Measurements from ENCODE around the gene TRIM24.

The TRIM24 gene

DNA sequence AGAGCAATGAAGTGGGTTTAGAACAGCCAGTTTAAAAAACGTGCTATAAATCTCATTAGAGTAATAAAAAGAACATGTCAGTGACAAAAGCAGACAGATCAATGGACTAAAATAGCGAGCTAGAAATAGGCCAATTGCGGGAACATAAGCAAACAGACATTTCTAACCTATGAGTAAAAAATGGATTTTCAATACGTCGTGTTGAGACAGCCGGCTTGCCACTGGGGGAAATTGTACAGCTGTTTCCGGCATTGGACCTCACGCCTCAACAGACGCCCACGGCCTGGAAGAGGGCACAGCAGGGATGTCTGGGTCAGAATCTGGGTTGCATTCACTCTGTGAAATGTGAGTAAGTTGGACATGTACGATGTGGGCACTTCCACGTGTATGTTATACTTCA, 148.2 kb downstream of the TRIM24 start:
- DNase-seq, result no peak
- TF ChIP-seq GATA1 (IDR thresholded peaks at IDR 0.05; ENCODE audit: low read depth, low read length), result no peak
- TF ChIP-seq POLR2A (IDR thresholded peaks at IDR 0.05; ENCODE audit: low read length), result no peak

DNA sequence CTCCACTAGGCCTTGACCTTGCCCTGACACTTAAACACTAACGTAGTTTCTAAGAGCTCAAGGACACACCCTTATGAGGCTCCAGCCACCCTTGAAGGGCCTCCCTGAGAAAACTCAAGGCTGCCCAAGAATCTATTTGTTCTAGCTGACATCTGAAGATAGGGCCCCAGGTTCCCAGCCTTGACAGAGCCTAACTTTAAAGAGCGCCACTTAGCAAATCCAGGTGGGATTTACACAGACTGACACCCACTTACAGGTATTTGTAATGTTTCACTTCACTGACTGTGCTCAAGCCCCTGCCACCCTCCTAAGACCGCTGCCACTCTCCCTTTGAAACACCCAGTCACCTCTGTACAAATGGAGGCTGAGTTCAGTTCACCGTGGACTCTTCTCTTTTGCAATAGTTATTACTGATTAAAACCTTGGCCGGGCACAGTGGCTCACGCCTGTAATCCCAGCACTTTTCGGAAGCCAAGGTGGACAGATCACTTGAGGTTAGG, 150.7 kb downstream of the TRIM24 start:
- peak; percentile 17 to 45 for DNase-seq
- no peak for TF ChIP-seq POLR2A (IDR thresholded peaks at IDR 0.05; ENCODE audit: low read length)
- no peak for TF ChIP-seq GATA1 (IDR thresholded peaks at IDR 0.05; ENCODE audit: low read depth, low read length)

DNA sequence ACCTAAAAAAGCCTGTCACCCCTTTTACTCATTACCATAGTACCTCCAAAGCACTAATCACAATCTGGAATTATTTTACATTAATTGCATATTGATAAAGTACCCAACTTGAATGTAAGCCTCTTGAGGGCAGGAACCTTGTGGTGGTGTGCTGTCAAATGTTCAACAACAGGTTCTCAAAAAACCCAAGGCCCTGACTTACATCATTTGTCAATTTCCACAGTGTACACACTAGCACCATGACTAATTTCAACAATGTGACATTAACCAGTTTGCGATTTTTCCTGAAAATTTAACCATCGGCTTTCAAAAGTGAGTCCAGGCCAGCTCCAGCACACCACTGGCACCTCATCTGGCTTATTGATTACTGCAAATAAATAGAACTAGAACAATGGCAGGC, 153.6 kb downstream of the TRIM24 start:
- no peak for TF ChIP-seq GATA1 (IDR thresholded peaks at IDR 0.05; ENCODE audit: low read depth, low read length)
- no peak for TF ChIP-seq POLR2A (IDR thresholded peaks at IDR 0.05; ENCODE audit: low read length)
- no peak for DNase-seq

DNA sequence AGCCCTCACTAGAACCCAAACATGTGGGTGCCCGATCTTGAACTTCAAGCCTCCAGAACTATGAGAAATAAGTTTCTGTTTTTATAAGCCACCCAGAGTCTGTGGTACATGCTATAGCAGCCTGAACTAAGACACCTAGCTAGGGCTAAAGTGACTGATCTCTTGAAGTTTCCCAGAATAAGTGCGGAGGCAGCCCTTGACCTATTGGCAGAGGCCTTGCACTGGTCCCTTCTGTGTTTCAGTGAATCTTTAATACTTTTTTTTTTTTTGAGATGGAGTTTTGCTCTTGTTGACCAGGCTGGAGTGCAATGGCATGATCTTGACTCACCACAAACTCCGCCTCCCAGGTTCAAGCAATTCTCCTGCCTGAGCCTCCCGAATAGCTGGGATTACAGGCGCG, 156.0 kb downstream of the TRIM24 start:
- TF ChIP-seq GATA1 (IDR thresholded peaks at IDR 0.05; ENCODE audit: low read depth, low read length), result no peak
- TF ChIP-seq POLR2A (IDR thresholded peaks at IDR 0.05; ENCODE audit: low read length), result no peak
- DNase-seq, result no peak

DNA sequence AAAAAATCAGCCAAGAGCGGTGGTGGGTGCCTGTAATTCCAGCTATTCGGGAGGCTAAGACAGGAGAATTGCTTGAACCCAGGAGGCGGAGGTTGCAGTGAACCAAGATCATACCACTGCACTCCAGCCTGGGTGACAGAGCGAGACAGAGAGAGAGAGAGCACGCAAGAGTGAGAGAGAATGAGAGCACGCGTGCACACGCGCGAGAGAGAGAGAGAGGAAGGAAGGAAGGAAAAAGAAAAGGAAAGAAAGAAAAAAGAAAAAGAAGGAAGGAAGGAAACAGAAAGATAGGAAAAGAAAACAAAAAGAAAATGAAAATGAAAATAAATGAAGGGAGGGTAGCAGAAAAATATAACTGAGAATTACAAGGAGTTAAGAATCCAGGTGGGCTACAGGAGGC, 158.4 kb downstream of the TRIM24 start:
- TF ChIP-seq GATA1 (IDR thresholded peaks at IDR 0.05; ENCODE audit: low read depth, low read length), result no peak
- TF ChIP-seq POLR2A (IDR thresholded peaks at IDR 0.05; ENCODE audit: low read length), result no peak
- no peak for DNase-seq

DNA sequence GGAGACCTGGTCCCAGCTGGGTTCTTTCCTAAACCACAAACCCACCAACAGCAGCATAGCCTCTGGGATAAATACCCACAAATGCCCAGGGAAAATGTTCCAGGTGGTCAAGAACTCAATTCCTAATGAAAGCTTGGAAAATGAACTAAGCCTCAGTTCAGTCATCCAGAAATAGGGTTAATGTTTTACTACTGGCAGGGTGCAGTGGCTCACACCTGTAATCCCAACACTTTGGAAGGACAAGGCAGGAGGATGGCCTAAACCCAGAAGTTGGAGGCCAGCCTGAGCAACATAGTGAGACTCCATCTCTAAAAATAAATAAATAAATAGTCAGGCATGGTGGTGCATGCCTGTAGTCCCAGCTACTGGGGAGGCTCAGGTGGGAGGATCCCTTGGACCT, 158.9 kb downstream of the TRIM24 start:
- TF ChIP-seq POLR2A (IDR thresholded peaks at IDR 0.05; ENCODE audit: low read length) (no peak), GATA1 (IDR thresholded peaks at IDR 0.05; ENCODE audit: low read depth, low read length) (no peak)
- DNase-seq, result no peak

DNA sequence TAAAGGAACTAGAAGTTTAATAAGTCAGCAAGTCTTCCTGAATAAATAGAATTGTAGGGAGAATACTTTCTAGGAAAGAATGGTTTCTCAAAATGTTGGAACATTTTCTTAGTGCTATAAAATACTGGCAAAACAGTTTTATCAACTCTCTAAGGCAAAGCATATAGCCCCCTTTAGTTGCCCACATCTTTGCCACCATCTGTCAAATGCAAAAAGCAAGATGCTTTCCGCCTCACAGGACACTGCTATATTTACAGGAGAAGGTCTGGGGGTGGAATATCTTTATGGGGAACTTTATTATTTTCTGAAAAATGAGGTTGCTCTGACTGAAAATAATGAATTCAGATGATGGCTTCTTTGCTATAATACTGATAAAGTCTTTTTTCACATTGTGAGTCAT, 162.8 kb downstream of the TRIM24 start:
- no peak for TF ChIP-seq POLR2A (IDR thresholded peaks at IDR 0.05; ENCODE audit: low read length)
- TF ChIP-seq GATA1 (IDR thresholded peaks at IDR 0.05; ENCODE audit: low read depth, low read length), result no peak
- no peak for DNase-seq

DNA sequence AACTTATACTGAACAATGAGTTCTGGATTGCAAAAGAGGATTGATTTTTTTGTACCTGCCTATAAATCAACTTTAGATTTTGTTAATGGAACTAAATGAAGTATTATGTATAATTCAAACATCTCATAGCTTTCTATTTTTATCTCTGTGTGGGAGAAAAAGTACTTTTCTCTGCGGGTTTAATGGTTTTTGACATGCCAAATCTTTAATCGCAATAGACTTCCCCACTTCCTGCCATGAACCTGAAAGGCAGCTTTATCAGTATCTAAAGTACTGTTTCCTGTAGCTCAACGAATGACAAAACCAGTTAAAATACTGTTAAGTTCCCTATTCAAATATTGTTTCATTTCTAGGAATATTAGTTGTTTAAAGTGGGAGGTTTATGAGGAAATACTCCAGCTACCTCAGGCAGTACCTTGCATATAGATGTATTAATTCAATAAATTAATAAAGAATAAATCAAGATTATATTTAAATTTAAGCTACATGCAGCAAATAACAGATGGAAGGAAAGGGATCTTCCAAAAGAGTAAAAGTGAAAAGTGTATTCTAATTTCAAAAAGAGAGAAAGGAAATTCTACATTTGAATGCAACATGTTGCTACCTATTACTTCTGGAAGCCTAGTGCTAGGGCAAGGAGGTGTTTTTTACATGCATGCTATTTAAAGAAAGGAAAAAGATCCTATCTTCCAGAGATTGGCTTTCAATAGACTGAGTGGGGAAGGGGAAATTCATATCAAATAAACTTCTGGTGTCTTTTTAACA, 165.2 kb downstream of the TRIM24 start:
- no peak for TF ChIP-seq GATA1 (IDR thresholded peaks at IDR 0.05; ENCODE audit: low read depth, low read length)
- TF ChIP-seq POLR2A (IDR thresholded peaks at IDR 0.05; ENCODE audit: low read length), result no peak
- DNase-seq, result no peak

DNA sequence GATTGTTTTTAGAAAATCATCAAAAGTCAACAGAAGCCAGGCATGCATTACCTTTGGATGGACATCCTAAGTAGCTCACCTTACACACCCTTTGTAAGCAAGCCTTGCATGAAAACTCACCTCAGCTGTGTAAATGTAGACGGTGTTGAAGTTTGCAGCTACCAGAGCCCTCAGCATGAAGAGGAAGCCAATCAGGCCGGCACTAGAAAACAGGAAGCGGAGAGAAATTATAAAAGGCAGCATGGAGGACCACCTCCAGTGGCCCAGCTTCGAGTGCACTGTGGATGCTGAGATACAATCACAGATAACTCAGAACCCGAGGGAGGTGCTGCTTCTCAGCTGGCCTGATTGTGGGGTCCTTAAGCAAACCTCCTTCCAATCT, 165.8 kb downstream of the TRIM24 start:
- DNase-seq, result no peak
- TF ChIP-seq POLR2A (IDR thresholded peaks at IDR 0.05; ENCODE audit: low read length) (no peak), GATA1 (IDR thresholded peaks at IDR 0.05; ENCODE audit: low read depth, low read length) (no peak)

DNA sequence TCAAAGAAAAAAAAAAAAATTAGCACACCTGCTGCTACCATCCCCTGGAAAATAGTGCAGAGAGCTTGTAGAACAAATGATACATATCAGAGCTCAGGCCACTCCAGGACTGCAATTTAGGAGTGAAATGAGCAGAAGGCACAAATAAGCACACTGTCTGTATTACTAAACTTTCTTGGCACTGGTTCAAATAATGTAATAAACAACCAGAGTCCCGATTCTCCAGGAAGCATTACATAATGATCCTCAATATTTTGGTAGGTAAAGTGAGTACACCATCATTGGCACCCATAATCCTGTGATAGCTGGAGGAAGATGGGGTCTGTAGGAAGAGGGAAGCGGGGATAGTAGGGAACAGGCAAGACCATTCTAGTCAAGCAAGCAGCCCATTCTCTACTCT, 166.8 kb downstream of the TRIM24 start:
- no peak for TF ChIP-seq GATA1 (IDR thresholded peaks at IDR 0.05; ENCODE audit: low read depth, low read length)
- no peak for TF ChIP-seq POLR2A (IDR thresholded peaks at IDR 0.05; ENCODE audit: low read length)
- DNase-seq, result no peak

DNA sequence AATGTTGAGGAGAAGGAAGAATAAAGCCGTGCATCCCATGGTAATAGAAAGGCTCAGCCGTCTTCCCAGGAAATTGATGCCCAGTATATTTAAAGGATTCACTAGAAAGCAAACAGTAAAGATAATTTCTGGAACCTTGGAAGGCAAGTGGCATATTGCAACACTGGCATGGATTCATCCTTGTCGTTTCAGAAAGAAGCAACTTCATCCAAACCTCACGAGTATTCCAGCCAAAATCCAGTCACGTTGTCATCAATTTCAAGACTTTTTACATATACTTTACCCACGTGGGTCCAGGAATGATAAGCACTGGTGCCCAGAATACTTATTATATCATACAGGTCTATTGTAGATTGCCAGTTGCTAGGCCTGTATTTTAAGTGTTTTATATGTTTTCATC, 167.3 kb downstream of the TRIM24 start:
- TF ChIP-seq POLR2A (IDR thresholded peaks at IDR 0.05; ENCODE audit: low read length), result no peak
- no peak for TF ChIP-seq GATA1 (IDR thresholded peaks at IDR 0.05; ENCODE audit: low read depth, low read length)
- no peak for DNase-seq

DNA sequence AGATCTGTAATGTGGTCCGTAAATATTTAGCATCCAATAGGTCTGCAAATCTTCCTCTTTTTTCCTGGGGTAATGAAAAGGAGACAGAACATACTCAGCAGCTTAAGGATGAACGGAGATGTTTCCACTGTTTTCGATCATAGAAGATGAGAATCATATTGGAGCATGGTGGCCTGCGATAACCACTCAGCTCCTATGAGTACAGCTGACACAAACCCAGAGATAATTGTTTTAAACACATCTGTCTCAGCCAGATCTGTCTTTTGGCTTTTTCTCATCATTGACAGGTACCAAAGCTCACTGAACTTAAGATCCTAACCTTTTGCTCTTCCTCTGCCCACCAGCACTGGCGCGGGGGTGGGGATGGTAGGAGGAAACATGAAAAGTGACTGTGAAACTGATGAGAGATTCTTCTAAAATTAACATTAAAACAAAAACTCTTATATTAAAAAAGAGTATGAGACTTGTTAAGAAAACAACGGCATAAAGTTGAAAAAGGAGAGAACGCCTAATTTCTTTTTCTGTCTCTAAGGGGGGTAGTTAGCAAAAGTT, 170.1 kb downstream of the TRIM24 start:
- no peak for DNase-seq
- no peak for TF ChIP-seq GATA1 (IDR thresholded peaks at IDR 0.05; ENCODE audit: low read depth, low read length)

DNA sequence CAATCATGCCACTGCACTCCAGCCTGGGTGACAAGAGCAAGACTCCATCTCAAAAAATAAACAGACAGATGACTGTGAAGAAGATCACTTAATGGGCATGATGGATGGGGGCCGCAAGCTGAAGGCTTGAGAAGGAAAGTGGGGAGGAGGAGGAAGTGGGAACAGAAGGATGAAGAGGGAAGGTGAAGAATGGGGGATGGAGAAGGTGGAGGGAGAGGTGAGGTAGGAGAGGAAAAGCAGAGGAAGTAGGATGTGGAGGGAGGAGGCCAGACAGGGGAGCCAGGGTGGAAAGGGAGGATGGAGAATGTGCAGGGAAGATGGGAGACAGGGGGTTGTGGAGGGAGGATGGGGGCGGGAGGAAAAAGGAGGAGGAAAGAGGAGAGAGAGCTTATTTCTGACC, 172.3 kb downstream of the TRIM24 start:
- no peak for TF ChIP-seq POLR2A (IDR thresholded peaks at IDR 0.05; ENCODE audit: low read length)
- TF ChIP-seq GATA1 (IDR thresholded peaks at IDR 0.05; ENCODE audit: low read depth, low read length), result no peak
- DNase-seq, result no peak

DNA sequence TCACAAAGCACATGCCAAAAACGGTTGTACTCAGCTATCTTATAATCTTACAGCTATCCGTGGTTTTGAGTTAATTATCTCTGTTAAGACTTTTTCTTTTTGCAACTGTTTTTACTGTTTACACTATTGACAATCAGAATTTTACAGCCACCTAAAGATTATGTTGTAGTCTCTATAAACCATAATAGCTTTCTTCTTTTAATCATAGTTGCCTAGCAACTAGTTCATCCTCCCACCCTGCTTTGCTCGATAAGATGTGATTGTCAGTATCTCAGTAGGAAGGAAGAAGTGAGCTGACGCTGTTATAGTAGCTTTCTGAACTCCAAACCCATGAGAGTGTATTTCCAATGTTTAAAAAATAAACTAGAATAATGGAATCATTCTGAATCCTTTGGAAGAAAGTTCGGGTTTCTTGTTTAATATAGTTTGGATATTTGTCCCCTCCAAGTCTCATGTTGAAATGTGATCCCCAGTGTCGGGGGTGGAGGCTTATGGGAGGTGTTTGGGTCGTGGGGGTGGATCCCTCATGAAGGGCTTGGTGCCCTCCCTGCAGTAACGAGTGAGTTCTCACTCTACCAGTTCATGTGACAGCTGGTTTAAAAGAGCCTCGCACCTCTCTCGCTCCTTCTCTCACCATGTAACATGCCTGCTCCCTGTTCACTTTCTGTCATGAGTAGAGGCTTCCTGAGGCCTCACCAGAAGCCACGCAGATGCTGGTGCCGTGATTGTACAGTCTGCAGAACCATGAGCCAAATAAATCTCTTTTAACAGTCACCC, 173.0 kb downstream of the TRIM24 start:
- TF ChIP-seq GATA1 (IDR thresholded peaks at IDR 0.05; ENCODE audit: low read depth, low read length) (no peak), POLR2A (IDR thresholded peaks at IDR 0.05; ENCODE audit: low read length) (no peak)
- no peak for DNase-seq
